Measurements from ENCODE around the gene GFOD1.
"Not testable (repeated sequence)": the region's sequence is repeated elsewhere in the genome, so short reads cannot be mapped to it uniquely, and the experiment has no call there.

The GFOD1 gene

DNA sequence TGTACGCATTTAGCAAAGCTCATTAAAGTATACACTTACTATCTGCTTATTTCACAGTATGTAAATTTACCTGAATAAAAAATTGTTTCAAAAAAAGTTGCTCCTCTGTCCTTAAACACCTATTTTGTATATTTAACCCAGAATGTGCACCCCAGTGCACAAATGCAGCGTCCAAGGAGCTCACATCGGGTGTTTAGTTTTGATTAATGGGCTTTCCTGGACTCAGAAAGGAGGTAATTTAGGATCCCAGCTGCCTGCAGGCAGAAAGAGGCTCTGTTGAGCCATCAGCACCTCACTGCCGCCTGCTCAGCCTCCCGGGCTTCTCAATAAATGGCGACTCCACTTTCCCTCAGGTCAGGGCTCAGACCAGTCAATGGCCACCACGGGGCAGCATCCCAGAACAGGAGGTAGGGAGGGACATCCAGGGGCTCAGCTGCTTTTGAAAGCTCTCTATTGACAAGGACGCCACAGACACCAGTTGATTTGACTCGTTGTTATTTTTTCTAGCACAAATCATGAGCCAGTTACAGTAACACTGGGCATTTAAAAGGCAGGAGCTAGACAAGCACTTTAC is 88.9 kb downstream of the GFOD1 start:
- DNase-seq, result no peak

DNA sequence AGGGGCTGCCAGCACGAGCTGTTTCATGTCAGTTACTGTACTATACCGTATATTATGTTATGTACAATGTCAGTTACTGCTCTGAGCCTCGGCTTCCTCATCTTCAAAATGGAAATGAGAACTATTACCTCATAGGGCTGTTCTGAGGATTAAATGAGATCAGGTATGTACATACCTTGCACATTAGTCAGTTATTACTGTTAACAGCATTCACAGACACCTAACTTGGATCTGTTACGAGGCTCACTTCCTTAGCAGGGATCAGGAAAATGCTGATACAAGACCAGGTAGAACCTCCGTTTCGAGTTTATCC is 89.4 kb downstream of the GFOD1 start:
- DNase-seq, result no peak

DNA sequence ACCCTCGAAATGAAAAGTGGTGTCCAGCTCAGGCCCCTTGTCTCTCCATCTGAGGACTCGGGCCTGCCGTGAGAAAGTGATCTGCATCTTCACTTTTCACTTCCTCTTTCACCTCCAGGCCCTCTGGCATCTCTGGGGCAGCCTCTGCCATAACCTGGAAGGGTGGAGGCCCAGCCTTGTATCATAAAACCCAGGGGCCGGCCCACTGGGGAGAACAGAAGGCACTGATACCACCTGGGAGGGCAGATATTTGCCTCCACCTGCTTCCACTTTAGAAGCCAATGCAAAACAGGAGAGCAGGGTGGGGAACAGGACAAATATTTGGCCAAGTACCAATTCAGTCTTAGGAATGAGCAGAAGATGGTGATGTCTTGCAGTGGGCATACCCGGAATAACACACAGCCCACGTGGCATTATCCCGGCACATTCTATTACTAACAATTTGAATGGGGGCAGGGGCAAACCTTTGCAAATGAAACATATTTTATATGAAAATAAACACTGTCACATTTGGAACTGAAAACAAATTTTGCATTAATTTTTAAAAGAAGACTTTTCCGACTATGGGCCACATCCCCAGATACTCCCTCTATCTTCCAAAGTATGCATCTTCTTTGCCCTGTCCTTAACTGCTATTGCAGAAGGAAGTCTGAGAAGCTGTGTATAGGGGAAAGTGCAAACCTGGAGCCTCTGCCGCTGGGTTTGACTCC is 89.9 kb downstream of the GFOD1 start:
- DNase-seq, result no peak

DNA sequence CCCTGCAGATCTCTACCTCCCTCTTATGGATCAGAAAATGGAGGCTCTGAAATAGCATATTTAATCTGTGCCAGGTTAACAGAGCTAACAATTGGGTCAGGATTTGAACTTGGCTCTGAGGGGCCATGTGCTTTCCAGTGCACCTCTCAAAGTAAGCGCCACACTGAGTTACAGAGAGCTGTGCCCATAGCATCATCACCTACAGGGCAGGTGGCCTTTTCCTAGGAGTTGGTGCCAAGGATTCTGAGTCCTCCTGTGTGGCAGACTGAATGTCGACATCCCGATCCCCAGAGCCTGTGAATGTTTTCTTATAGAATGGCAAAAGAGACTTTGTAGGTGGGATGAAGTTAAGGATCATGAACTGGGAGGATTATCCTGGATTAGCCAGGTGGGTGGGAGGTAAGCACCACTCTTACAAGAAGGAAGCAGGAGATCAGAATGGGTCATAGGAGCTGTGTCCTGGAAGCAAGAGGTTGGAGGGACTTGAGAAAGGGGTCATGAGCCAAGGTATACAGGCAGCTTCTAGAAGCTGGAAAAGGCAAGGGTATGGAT is 91.1 kb downstream of the GFOD1 start:
- DNase-seq, result no peak

DNA sequence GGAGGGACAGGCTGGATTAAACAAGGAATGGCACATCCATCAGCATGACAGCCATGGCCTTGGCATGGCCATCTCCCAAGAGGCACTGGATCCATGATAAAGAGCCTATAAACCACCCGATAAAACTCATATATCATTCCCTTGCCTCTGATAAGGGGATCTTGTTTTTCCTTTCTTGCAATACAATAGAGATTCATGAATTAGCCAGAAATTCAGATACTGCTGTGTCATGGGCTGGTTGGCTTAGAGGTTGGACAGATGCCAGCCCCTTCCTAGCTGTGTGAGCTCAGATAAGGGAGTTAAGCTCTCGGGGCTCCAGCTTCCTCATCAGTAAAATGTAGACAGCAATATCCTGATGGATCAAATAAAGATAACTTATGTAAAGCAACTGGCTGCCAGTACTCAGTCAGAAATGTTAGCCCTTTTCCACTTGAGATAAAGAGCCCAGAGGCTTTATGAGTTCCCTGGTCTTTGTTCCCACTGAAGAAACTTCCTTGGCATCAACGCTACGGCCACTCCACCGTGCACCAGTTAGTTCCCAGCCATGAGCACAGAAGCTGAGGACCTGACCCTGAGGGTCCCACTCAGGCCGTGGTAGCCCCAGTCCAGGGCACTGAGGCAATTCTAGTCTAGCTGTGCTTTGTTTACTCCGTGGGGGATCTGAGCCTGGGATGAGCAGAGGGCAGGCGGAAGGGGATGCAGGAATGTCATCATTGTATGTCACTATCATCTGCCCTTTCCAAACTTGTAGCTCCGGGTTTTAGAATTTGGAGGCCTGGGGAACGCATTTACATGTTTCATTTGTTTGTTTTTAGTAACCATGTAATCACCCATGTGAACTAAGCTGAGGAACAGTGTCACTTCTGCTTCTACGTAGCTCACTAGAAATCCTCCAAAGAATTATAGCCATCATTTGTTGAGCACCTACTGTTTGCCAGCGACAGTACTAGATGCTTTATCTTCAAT is 91.8 kb downstream of the GFOD1 start:
- DNase-seq, result no peak

DNA sequence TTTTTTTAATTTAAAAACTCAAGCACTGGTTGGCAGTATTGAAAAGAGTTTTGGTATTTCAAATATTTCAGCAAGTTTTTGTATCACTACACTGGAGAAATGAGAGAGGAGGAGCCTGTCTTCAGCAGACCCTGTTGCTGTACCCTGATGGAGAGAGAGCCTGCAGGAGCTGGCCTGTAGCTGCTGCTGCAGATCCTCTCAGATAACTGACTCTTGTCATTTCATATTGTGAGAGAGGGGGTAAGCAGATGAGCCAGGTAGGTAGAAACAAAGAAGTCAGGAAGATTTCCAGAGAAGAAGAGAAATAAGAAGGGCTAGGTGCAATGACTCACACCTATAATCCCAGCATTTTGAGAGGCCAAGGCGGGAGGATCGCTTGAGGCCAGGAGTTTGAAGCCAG is 94.9 kb downstream of the GFOD1 start:
- DNase-seq, result no peak

DNA sequence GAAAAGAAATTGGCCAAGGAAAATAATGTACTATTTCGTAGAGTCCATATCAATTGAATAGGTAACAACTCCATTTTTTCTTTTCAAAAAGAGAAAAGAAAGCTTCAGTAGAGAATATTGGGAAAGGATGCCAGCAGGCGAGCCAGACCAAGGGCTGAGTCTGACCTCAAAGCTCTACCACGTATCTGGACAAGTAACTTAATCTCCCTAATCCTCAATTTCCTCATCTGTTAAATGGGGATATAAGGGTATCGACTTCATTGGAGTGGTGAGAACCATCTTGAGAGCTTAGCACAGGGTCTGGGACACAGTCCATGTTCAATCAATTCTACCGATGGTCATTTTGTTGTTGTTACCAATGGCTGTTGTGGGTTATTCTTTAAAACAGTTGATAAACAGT is 95.9 kb downstream of the GFOD1 start:
- DNase-seq, result no peak

DNA sequence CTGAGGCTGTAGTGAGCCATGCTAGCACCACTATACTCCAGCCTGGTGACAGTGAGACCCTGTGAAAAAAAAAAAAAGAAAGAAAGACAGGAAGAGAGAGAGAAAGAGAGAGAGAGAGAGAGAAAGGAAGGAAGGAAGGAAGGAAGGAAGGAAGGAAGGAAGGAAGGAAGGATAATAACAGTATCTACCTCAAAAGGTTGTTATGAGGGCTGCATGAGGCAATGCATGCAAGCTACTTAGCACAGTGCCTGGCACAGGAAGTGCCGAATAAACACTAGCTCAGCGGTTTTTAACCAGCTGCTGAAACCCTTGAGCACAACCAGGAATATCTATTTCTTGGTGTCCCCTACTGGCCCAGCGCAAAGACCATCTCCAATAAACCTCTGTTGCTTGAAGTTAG is 96.7 kb downstream of the GFOD1 start:
- DNase-seq, result no peak

DNA sequence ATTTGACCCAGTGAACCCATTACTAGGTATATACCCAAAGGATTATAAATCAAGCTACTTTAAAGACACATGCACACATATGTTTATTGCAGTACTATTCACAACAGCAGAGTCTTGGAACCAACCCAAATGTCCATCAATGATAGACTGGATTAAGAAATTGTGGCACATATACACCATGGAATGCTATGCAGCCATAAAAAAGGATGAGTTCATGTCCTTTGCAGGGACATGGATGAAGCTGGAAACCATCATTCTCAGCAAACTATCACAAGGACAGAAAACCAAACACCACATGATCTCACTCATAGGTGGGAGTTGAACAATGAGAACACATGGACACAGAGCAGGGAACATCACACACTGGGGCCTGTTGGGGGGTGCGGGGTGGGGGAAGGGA is 98.2 kb downstream of the GFOD1 start:
- not testable (repeated sequence) for DNase-seq

DNA sequence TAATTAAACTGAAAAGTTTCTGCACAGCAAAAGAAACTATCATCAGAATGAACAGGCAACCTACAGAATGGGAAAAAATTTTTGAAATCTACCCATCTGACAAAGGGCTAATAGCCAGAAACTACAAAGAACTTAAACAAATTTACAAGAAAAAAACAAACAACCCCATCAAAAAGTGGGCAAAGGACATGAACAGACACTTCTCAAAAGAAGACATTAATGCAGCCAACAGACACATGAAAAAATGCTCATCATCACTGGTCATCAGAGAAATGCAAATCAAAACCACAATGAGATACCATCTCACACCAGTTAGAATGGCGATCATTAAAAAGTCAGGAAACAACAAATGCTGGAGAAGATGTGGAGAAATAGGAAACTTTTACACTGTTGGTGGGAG is 98.6 kb downstream of the GFOD1 start:
- DNase-seq, result not testable (repeated sequence)

DNA sequence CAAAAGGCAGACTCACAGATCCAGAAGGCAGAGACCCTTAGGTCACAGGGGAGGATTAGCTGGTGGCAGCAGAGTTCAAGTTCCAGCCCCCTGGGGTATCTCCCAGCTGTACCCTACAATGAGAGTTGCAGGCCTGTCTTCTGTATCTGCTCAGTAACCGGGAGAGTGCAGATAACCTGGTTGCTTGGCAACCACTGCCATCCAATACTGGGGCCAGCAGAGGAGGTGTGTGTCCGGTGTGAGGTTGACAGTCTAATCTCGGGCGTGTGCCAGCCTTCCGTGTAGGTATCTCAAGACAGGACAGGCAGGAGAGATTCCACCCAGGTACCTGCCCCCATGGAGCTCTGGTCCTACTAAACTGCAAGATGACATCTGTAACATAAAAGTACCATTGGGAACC is 102.4 kb downstream of the GFOD1 start:
- no peak for DNase-seq

DNA sequence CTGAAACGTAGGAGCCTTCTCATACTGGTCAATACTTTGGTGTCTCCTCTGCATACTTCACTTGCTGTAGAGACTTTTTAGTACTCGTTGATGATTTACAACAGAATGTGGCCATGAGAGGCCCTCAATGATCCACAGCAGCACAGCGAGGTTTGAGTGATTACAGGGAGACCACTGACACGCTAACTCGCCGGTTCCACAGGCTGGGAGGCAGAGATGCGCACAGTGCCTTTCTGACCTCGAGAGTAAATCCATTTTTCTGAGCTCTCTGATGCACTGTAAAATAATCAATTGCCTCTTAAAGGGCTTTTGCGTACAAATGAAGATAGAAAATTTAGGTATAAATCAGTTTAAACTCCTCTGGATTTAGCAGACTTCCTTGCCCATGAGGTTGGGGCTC is 102.9 kb downstream of the GFOD1 start:
- no peak for DNase-seq

DNA sequence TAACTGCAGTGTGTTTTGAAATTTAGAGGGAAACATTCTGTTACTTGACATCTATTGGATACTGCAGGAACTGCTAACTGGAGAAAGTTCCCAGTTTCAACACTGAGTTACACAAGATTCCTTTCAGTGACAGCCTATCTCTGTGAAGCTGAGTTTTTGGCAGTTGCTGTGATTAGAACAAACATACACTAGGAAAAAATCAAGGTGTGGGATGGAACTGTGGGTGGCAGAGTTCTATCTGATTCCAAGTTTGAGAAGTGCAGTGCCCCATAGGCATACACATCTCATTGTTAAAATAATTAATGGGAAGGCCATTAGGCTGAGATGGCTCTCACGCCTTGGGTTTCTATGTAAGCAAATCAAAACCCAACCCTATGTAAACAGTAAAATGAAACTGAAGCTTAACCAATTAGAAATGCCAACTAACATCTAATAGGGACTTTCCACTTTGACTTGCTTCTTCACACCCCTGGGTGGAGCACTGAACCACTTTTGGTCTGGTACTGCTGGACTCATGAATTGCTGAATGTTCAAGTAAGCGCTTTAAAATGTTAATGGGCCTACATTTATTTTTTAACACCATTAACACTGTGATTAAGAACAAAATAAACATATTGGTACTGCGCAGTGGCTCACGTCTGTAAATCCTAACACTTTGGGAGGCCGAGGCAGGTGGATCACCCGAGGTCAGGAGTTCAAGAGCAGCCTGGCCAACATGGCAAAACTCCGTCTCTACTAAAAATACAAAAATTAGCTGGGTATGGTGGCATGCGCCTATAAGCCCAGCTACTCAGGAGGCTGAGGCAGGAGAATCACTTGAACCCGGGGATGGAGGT is 103.9 kb downstream of the GFOD1 start:
- no peak for DNase-seq

DNA sequence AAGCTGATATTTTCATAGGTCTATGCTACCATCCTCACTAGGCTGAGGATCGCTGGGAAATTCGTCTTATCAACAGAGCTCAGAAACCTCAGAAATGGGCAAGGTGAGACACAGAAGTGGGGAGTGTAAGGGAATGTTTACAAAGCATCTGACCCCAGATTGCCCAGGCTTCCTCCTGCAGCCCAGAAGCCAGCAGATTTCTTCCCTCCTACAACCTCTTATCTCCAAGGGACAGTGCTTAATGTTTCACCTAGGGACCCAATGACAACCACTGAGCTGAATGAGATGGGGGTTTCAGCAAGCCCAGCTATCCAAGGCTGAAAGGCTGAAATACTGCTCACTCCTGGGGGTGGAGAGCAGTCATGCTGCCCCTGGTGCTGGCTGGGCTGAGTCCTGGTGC is 106.6 kb downstream of the GFOD1 start:
- DNase-seq, result no peak

DNA sequence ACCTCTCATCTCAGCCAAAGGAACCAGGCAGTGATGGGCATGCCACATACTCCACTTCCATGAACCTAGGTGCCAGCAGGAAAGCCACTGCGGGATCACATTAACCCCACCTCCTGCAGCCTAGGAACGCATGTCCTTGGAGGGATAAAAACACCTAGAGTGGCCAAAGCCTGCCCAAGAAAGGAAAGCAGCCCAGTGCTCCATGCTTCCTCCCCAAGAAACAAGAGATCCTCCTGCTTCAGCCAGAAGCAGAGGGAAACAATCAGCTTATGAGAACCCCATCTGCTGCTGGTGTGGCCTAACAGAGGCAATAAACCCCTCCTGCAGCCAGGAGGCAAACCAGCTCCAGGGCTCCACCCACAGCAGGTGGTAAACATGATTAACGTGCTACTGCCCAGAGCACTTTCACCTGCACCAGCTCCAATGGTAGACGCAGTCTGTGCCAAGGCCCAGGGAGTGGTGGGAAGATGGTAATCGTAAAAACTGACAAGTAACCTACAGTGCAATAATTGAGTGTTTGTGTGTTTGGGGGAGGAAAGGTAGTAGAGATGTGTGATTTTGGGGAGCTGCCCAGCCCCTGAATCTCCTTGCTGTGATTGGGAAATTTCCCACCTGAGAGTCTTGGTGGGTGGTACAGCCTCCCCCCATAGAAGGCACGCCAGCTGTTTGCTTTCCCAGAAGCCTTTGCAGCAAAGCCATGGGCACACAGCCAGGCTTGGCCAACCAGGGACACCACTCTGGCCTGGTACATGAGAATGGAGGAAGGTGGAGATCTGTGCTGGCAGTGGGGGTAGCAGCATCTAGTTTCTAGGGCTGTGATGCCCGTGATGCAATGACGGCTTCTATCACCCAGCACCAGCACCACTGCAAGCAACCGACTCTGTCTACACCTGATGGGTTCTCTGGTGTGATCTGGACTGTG is 108.5 kb downstream of the GFOD1 start:
- no peak for DNase-seq

DNA sequence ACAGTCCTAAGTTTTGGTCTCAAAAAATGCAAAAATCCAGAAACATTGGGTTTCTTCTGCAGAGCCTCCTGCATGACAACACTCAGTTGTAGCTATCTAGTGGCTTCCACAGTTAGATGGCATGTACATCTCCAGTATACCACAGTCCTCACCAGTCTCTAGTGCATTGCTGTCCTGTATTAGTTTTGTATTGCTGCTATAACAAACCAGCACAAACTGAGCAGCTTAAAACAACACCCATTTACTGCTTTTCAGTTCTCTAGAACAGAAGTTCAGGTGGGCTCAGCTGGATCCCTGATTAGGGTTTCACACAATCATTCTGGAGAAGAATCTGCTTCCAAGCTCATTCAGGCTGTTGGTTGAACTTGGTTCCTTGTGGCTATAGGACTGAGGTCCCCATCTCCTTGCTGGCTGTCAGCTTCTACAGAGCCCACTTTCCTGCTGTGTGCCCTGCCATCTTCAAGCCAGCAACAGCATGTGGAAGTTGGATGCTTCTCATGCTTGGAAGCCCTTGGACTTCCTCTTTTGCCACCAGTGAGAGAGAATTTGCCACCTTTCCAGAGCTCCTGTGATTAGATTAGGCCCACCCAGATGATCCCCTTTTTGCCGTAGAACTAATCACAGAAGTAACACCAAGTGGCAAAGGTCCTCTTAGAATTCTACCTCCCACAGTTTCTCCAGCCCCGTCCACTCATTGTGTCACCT is 110.2 kb downstream of the GFOD1 start:
- DNase-seq, result no peak

DNA sequence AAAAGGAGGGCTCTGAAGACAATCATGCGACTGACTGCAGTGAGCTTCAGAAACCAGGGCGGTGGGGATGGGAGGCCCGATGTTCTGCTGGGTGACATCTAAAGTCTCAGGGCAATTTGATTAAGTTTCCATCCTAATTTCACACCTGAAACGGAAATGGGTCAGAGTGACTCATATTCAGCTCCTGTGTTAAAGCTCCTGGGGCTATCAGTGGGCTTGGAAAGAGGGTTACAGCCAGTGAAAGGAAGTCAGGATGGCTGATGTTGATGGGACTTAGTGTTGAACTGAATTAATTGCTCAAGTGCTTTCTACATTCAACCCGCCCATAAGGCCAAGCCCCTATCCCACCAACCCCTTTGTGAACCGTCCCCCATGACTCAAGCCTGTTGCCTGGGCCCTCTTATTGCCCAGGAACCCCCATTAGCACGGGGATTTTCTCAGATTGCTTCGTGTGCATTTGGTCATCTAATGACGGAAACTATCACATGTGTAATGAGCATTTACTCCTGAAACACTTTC is 112.0 kb downstream of the GFOD1 start:
- no peak for DNase-seq

DNA sequence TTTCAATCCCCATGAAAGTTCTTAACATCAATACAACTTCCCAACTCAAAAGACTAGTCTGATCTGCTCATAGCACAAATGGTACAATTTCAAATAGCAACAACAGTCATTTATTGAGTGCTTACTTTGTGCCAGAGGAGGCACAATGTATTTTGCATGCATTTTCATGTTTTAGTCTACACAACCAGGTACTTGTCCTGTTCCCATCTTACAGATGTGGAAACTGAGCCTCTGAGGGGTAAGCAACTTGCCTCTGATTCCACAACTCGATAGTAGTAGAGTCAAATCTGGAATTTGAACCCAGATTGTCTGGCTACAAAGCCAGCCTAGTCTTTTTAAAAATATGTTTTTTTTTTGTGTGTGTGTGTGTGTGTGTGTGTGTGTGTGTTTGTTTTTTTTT is 113.5 kb downstream of the GFOD1 start:
- no peak for DNase-seq

DNA sequence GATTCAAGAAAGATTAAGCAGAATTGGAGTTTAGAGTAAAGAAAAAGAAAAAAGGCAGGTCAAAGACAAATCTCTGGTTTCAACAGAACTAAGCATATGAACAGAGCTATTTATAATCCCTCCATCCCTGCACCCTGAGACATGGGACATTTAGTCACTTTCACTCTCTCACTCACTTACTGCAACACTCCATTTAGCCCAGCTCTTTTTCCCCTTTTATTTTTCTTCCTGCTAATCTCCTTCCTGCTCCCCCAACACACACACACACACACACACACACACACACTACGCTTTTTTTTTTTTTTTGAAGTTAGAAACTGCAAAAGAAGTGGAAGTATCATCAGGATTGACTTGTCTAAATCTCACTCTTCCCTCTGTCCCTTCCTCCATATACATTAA is 113.9 kb downstream of the GFOD1 start:
- DNase-seq, result no peak

DNA sequence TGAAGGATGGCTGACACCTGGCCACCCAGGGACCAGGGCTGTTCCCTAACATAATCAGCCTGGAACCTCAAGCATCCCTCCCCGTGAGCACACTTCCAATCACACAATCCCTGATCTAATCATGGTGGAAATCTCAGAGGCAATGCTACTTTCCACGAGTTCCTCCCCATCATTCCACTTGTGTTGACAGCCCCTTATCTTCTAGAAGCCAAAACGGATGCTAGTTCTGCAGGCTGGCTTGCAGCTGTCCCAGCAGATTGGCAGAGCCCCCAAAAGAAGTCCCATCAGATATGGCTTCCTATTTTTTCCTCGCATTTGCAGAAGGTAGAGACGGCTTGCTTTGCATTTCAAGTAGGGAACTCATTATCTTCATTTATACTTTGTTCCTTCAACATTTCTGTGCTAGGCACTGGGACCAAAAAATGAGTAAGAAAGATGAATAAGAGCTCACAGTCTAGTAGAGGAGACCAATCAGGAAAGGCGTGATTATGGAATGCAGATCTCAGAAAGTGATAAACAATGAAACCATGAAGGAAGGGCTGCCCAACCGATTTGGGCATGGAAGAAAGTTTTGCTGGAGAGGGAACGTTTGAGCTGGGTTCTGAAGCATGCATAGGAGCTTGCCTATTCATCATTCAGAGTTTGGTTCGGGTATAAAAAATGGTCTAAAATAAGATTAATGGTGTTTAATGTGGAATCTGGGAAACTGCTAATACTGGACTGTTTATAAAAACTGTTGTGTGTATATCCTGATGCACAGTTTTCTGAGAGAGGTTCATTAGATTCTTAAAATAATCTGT is 114.5 kb downstream of the GFOD1 start:
- no peak for DNase-seq

All from cortex of kidney (tissue), 1 donor.